ENCODE data around the gene MAN2B2. TPM values are rescaled to one million over a fixed set of nuclear protein-coding genes. Genes with fewer than 3 reads are reported as not detected.

Gene MAN2B2
- total and polyA plus RNA-seq, 2 of the 8 experiments (the other 6 are each of a cell fraction or from before 2014, with no cell fraction given), result 3.3 to 4.0 TPM

DNA sequence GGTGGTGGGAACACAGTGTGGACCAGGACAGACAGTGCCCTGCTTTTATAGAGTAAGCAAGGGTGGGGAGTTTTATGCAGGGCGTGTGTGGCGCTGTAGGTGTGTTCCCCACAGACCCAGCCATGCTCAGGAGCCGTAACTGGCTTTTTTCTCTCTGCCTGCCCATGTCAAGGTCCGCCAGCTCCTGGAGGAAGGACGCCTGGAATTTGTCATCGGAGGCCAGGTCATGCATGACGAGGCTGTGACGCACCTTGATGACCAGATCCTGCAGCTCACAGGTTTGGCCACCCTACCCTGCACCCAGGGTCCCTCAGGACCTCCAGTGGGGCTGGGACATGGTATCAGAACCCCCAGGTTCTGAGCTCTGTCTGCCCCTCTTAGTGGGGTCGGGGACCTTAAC lies 3.2 kb downstream of the MAN2B2 start:
- no peak overlapping the region for H2BK20ac ChIP-seq (ENCODE audit: low read length)
- no peak for DNase-seq (ENCODE audit: low read depth in 1 of 2, low spot score in 2 of 2)
- no peak overlapping the region for H3K18ac ChIP-seq (ENCODE audit: extremely low read depth, low read length)
- H4K8ac ChIP-seq (ENCODE audit: extremely low read depth, insufficient read depth, low read length), result no peak overlapping the region
- no peak for TF ChIP-seq SIX5 (IDR thresholded peaks at IDR 0.05; ENCODE audit: low read depth, low read length)
- TF ChIP-seq TEAD4 (IDR thresholded peaks at IDR 0.05; ENCODE audit: low read depth, low read length), result no peak
- TF ChIP-seq FOSL1 (IDR thresholded peaks at IDR 0.05; ENCODE audit: insufficient read depth, low read depth, low read length), result no peak
- TF ChIP-seq SAP30 (IDR thresholded peaks at IDR 0.05; ENCODE audit: insufficient read depth, insufficient replicate concordance, low read length), result no peak
- TF ChIP-seq HDAC6 (IDR thresholded peaks at IDR 0.05; ENCODE audit: low read depth, low read length), result no peak
- no peak for TF ChIP-seq EP300 (IDR thresholded peaks at IDR 0.05; ENCODE audit: borderline replicate concordance in 1 of 2, low read depth in 2 of 2, low read length in 2 of 2)
- TF ChIP-seq ZNF274 (IDR thresholded peaks at IDR 0.05; ENCODE audit: borderline replicate concordance, extremely low read depth, low read length), result no peak
- TF ChIP-seq SP2 (IDR thresholded peaks at IDR 0.05; ENCODE audit: low read length), result no peak
- no peak for TF ChIP-seq SP4 (IDR thresholded peaks at IDR 0.05; ENCODE audit: low read length)
- no peak for TF ChIP-seq KDM1A (IDR thresholded peaks at IDR 0.05; ENCODE audit: borderline replicate concordance, low read length)
- no peak for TF ChIP-seq ASH2L (IDR thresholded peaks at IDR 0.05; ENCODE audit: low read length)
- TF ChIP-seq SIN3A (conservative IDR thresholded peaks at IDR 0.05 in 1 of 2, IDR thresholded peaks at IDR 0.05 in 1 of 2; ENCODE audit: low read depth in 1 of 2, low read length in 2 of 2), result no peak
- TF ChIP-seq EGR1 (IDR thresholded peaks at IDR 0.05; ENCODE audit: borderline replicate concordance, low read depth, low read length), result no peak
- no peak for TF ChIP-seq SRF (IDR thresholded peaks at IDR 0.05; ENCODE audit: low read depth, low read length)
- peaks cover 0 to 7% of the 10 kb centered on the region in 2 experiments for H4K20me1 ChIP-seq (replicated peaks in 1 of 2; ENCODE audit: control insufficient read depth in 1 of 2, insufficient read depth in 2 of 2, low read length in 2 of 2)
- no peak overlapping the region for H3K4ac ChIP-seq (replicated peaks; ENCODE audit: insufficient read length, low read depth, low read length)
- POLR2A ChIA-PET (ENCODE audit: partially characterized antibody), result interaction anchor here (1.0 kb wide), 2 partner anchors 16 to 20 kb away, joined by 3 read pairs; no protein-coding TSS in a partner anchor
- no peak overlapping the region for H3K27ac ChIP-seq (ENCODE audit: low read depth, low read length)
- H3K4me3 ChIP-seq (ENCODE audit: extremely low read depth in 1 of 4, insufficient read depth in 2 of 4, low read depth in 3 of 4, low read length in 4 of 4), result no peak overlapping the region
- H3K4me2 ChIP-seq (ENCODE audit: insufficient read depth in 1 of 2, low read depth in 2 of 2, low read length in 2 of 2), result no peak overlapping the region
- H2BK15ac ChIP-seq (ENCODE audit: low read length), result no peak overlapping the region
- no peak overlapping the region for H2BK120ac ChIP-seq (replicated peaks; ENCODE audit: low read depth, low read length)
- no peak overlapping the region for H4K5ac ChIP-seq (ENCODE audit: insufficient read length, low read depth, low read length)
- WGBS, 2 experiments (ENCODE audit: extremely low coverage in 1 of 2, insufficient coverage in 1 of 2, insufficient read length in 1 of 2, insufficient replicate concordance in 2 of 2, low coverage in 1 of 2, low lambda C conversion rate in 2 of 2, missing lambda C conversion rate in 1 of 2), result 89% methylated on average over 9 of the region's 9 CpGs; no CpG with 5 or more reads in 1 of the 2 experiments
- H3K14ac ChIP-seq (ENCODE audit: insufficient read length), result no peak overlapping the region
- FAIRE-seq, result no peak
- peaks cover 0 to 6% (median 4%) of the 10 kb centered on the region in 4 experiments; a peak in 4 of 7 replicates for H3K4me1 ChIP-seq (replicated peaks in 1 of 4; ENCODE audit: control insufficient read depth in 3 of 4, insufficient read depth in 4 of 4, low read length in 3 of 4)
- peaks cover 0 to 5% of the 10 kb centered on the region in 2 experiments; a peak in 3 of 4 replicates for H3K9me3 ChIP-seq (ENCODE audit: insufficient read depth in 2 of 2, low read depth in 1 of 2, low read length in 1 of 2)
- no peak overlapping the region for H2BK12ac ChIP-seq (ENCODE audit: low read depth, low read length)
- H3K9ac ChIP-seq (replicated peaks in 1 of 4; ENCODE audit: extremely low read depth in 1 of 4, low read depth in 3 of 4, low read length in 3 of 4), result no peak overlapping the region
- H3K79me2 ChIP-seq (ENCODE audit: control insufficient read depth in 1 of 2, insufficient read depth in 2 of 2, low read length in 2 of 2), result no peaks in the 10 kb centered on the region
- no peaks in the 10 kb centered on the region for H3K79me1 ChIP-seq (ENCODE audit: low read depth, low read length)
- H2AFZ ChIP-seq (ENCODE audit: low read length), result no peak overlapping the region
- no peak overlapping the region for H2AK5ac ChIP-seq (ENCODE audit: low read depth, low read length)
- H4K91ac ChIP-seq (replicated peaks; ENCODE audit: insufficient read length, low read length), result no peak overlapping the region
- no peak overlapping the region for H3K56ac ChIP-seq (replicated peaks; ENCODE audit: insufficient read length, low read depth, low read length)
- H3K36me3 ChIP-seq (ENCODE audit: control insufficient read depth in 2 of 4, insufficient read depth in 4 of 4, low read length in 3 of 4), result peaks cover 0 to 12% (median 2%) of the 10 kb centered on the region in 4 experiments; a peak in 3 of 8 replicates
- H2BK5ac ChIP-seq (ENCODE audit: low read depth, low read length), result no peak overlapping the region
- peaks cover 14% of the 10 kb centered on the region; the same call in 1 of the 2 replicates for H3K23me2 ChIP-seq (ENCODE audit: low read depth, low read length)
- CTCF ChIA-PET (ENCODE audit: partially characterized antibody), result interaction anchor here (0.6 to 1.4 kb wide), 3 partner anchors 12 to 186 kb away, joined by 3 to 4 read pairs (median 3); no protein-coding TSS in a partner anchor
- H3K23ac ChIP-seq (ENCODE audit: insufficient read length), result no peak overlapping the region
- H3K27me3 ChIP-seq (replicated peaks in 1 of 4; ENCODE audit: control insufficient read depth in 3 of 4, extremely low read depth in 1 of 4, insufficient read depth in 3 of 4, low read length in 3 of 4), result peaks cover 3 to 10% (median 9%) of the 10 kb centered on the region in 4 experiments

Measured in H1 (cell line).